ENCODE data around the gene KRT76.

- no peak for TF ChIP-seq NFRKB (IDR thresholded peaks at IDR 0.05)
- TF ChIP-seq FOXK2 (IDR thresholded peaks at IDR 0.05), result no peak
- no peak for TF ChIP-seq LEF1 (IDR thresholded peaks at IDR 0.05; ENCODE audit: borderline replicate concordance)
- no peak for TF ChIP-seq HDGF (IDR thresholded peaks at IDR 0.05; ENCODE audit: borderline replicate concordance)
- TF ChIP-seq ZNF384 (IDR thresholded peaks at IDR 0.05), result no peak
- TF ChIP-seq FOXM1 (IDR thresholded peaks at IDR 0.05; ENCODE audit: borderline replicate concordance), result no peak
These were observed 5.4 kb upstream of the KRT76 start for GRCh38 chr12:52782502-52782901.

Data from HEK293T (cell line).